GM12873 (cell line): ENCODE measurements around the gene LRTM1.

Experiments used
- TF ChIP-seq, protein P1 (sequence below): IDR thresholded peaks from 2 replicates; pipeline ENCODE4 v1.5.1; 2012; ENCODE audit warnings: low read depth, mild to moderate bottlenecking, moderate library complexity, low read length, control low read depth; ENCODE audit not compliant: insufficient read depth; ENCODE audit errors: missing control alignments

Gene LRTM1

DNA sequence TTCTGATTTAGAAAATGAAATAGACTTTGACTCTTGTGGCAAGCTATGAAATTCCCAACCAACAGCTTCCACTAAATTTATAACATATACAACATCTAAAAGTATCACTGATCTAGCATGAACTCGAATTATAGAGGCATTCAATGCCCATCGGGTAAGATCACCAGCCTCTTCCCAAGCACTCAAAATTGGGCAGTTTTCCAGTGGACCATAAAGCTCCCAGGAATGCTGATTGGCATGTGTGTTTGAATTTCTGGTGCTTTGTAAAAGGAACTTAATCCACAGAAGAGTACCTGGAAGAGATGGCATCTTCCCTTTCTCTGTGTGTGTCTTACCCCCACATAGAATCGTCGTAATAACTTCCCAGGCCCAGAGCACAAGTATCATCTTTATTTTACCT is 10.0 kb downstream of the LRTM1 start:
- TF ChIP-seq, protein P1, sequence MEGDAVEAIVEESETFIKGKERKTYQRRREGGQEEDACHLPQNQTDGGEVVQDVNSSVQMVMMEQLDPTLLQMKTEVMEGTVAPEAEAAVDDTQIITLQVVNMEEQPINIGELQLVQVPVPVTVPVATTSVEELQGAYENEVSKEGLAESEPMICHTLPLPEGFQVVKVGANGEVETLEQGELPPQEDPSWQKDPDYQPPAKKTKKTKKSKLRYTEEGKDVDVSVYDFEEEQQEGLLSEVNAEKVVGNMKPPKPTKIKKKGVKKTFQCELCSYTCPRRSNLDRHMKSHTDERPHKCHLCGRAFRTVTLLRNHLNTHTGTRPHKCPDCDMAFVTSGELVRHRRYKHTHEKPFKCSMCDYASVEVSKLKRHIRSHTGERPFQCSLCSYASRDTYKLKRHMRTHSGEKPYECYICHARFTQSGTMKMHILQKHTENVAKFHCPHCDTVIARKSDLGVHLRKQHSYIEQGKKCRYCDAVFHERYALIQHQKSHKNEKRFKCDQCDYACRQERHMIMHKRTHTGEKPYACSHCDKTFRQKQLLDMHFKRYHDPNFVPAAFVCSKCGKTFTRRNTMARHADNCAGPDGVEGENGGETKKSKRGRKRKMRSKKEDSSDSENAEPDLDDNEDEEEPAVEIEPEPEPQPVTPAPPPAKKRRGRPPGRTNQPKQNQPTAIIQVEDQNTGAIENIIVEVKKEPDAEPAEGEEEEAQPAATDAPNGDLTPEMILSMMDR = no peak

DNA sequence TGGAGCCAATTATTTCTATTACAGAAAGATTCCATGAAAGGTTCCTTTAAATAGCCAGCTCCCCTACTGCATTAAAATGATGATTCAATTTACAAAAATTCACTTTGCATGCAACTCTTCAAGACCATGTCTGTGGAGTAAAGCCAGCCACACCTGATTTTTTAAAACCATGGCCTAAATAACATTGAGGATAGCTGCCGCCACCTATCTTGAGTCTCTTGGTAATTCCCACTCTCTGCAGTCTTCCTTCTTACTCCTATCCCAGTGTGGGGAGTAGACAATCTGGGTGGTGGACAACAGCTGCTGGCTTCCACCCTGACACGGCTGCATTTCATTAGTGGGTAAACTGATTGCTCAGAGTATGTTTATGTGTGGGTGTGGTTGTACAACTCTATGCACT is 10.7 kb downstream of the LRTM1 start:
- TF ChIP-seq, protein P1 = no peak

DNA sequence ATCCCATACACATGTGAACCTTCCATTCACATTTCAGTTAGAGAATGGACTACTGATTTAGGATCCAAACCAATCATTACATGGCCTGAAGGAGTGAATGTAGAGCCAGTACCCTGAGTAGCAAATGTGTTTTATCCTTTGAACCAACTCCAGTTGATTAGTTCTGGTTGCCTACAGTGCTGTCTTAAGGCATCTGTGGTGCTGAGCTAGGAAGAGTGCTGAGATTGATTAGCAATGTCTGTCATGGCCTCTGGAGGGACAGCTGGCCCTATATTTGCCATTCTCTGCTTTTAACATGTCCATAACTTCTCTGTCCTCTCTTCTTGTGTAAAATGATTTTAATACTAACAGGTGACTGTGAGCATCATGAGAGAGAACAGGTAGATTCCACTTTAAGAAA is 11.1 kb downstream of the LRTM1 start:
- TF ChIP-seq, protein P1 = no peak

DNA sequence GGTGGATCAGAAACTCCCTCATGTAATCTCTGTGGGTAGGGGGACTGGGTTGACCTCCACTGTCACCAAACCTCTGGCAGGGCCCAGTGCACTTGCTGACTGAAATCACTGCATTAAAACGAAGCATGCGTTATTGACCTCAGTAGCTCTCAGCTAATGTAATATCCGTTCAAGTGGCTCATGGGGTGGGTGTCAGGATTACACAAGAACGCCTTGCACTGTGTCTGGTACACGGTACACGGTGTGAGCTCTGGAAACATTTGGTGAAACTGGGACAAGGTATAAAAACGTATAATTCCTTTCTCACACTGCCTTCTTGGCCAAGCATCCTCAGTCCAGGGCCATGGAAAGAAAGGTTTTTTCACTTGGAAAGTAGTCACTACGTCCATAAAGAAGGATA is 11.9 kb downstream of the LRTM1 start:
- TF ChIP-seq, protein P1 = no peak

DNA sequence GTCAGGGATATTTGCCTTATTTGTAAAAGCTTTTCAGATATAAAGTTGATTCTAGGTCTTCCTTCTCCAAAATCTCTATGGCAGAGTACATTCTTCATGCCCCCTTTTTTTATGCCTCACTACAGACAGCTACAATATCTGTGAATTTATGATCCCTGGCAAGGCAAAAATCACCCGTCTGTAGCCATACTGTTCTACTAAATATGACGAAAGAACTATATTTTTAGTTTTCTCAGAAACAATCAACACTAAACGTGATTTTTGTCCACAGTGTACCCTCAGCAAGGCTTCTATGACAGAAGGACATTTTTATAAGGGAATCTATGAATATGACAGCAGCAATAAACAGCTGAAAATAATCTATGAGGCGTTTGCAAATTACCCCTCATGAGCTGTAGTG is 12.7 kb downstream of the LRTM1 start:
- TF ChIP-seq, protein P1 = no peak

DNA sequence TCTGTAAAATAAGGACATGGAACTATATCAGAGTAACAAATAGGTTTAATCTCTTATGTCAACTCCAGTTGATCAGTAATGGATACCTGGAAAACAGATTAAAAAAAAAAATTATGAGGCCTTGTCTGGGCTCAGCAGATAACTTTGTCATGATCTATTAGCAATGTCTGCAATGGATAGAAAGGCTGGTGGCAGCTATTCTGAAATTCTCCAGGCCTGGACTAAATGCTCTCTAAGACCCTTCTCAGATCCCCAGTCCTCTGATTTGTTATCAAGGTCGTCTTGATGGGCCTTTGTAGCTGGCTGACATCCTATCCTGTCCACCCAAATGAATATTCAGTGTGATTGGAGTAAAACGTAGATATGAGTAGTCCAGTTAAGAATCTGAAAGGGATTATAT is 13.7 kb downstream of the LRTM1 start:
- TF ChIP-seq, protein P1 = no peak

DNA sequence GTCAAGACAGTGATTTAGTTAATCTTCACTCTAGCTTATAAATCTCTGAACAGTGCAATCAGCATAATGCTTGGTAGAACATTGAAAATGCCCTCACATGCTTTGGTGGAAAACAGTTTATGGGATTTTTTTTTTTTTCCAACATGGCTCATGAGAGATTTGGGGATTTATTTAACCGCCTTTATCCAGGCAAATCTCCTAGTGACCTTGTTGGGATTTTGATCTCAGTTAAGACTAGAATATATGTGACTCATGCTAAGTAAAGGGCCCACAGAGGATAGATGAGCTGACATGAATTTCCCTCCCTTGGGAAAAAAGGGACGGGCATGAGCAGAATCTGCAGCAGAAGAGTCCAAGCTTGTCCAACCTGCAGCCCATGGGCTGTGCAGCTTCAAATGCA is 18.7 kb downstream of the LRTM1 start:
- TF ChIP-seq, protein P1 = no peak
